ENCODE data around the gene TAF7L.
"Not testable (repeated sequence)": the region's sequence is repeated elsewhere in the genome, so short reads cannot be mapped to it uniquely, and the experiment has no call there.

Gene TAF7L

DNA sequence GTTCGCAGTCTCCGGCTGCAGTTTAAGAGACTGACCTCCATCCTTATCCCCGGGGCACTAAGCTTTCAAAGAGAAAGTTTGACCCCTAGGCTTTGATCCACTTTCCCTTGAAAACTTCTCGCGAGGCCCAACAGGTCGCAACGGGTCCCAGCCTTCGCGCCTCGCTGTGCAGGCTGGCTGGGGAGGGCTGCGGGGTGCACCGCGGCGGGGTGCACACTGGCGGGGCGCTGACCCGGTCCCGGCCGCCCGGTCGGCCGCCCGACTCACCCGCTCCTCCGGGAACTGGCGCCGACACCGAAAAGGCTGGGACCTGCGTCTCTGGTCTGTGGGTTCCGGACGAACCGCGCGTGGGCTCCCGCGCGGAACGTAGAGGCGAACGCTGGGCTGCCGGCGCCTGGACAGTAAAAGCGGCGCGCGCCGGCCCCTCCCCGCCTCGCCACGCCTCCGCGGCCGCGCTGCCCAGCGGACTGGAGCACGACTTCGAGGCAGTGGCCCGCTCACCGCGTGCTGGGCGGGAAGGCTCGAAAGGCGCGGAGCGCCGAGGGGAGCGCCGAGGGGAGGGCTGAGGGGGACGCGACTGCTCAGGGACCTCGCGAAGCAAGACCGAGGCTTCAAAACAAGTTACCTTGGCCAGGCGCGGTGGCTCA lies at the start of gene TAF7L:
Gene TAF7L (minus strand): TSS at position 378 of the 647 bp plus-strand sequence. CDS start 3,791 bp downstream, outside the sequence.
- in situ Hi-C loops (cut with MboI; ENCODE audit: low sequenced_read_pairs), result no loop called here

- in situ Hi-C loops (cut with MboI; ENCODE audit: low sequenced_read_pairs), result no loop called here
These were observed 46.7 kb upstream of the TAF7L start for GRCh38 chrX:101337776-101338271.

- in situ Hi-C loops (cut with MboI; ENCODE audit: low sequenced_read_pairs), result not testable (repeated sequence)
These were observed 43.2 kb upstream of the TAF7L start for GRCh38 chrX:101334310-101334709.

GRCh38 chrX:101326600-101326999 lies 35.5 kb upstream of the TAF7L start:
- in situ Hi-C loops (cut with MboI; ENCODE audit: low sequenced_read_pairs), result not testable (repeated sequence)

- in situ Hi-C loops (cut with MboI; ENCODE audit: low sequenced_read_pairs), result no loop called here
These were observed 12.7 kb upstream of the TAF7L start for GRCh38 chrX:101303790-101304189.

DNA sequence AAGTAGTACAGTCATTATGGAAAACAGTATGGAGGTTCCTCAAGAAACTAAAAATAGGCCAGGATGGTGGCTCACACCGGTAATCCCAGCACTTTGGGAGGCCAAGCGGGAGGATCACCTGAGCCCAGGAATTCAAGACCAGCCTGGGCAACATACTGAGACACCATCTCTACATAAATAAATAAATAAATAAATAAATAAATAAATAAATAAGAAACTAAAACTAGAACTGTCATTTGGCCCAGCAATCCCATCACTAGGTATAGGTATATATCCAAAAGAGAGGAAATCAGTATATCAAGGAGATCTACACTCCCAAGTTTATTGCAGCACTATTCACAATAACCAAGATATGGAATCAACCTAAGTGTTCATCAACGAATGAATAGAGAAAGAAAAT lies 4.5 kb upstream of the TAF7L start:
- in situ Hi-C loops (cut with MboI; ENCODE audit: low sequenced_read_pairs), result not testable (repeated sequence)

DNA sequence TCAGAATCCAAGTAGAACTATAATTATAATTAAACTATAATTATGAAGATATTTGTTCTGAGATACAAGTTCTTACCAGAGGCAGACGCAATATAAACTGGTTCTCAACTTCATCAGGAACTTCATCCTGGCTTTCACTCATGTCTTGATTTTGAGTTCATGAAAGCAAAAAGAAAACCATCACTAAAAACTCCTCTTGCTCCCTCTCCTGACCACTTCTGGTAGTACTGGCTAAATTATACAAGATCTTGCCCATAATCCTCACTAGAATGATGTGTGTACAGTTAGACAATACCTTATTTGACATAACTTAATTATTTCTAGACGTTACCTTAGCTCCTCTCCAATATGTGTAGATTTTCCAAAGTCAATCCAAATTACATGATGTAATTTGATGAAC lies 3.7 kb downstream of the TAF7L start:
- in situ Hi-C loops (cut with MboI; ENCODE audit: low sequenced_read_pairs), result no loop called here

GRCh38 chrX:101276238-101276637 lies 14.9 kb downstream of the TAF7L start:
- in situ Hi-C loops (cut with MboI; ENCODE audit: low sequenced_read_pairs), result no loop called here

DNA sequence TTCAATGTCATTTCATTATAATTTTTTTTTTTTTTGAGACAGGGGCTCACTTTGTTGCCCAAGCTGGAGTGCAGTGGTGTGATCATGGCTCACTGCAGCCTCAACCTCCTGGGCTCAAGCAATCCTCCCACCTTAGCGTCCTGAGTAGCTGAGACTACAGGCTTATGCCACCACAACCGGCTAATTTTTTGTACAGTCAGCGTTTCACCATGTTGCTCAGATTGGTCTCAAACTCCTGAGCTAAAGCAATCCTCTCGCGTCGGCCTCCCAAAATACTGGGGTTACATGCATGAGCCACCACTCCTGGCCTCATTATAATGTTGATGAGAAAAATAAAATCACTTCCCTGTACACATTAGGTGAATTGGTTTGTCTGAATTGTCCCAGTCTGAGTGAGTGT lies 16.9 kb downstream of the TAF7L start:
- in situ Hi-C loops (cut with MboI; ENCODE audit: low sequenced_read_pairs), result no loop called here

DNA sequence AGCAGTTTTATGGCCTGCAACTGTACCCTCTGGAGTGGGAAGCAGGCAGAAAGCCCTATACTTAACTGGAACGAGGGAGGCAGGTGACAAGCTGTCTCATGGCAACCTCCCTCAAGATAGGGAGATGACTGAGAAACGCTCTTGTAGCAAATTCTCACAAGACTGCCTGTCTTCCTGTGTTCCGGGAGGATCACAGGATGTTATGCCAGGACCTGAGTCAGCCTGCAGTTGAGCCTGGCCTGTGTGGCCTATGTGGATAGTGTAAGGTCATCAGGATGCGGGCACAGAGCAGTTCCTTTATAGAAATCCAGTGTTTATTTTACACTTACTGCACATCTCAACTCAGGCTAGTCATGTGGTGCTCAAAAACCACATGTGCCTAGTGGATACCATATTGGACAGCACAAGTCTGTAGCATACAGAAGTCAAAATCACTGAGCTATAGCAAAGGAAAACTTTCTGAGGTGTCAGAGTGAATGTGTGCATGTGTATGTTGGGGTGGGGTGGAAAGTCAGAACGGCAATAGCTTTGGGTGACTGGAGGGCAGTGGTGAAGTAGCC lies 25.2 kb downstream of the TAF7L start:
- in situ Hi-C loops (cut with MboI; ENCODE audit: low sequenced_read_pairs), result no loop called here

- in situ Hi-C loops (cut with MboI; ENCODE audit: low sequenced_read_pairs), result no loop called here
These were observed 27.4 kb downstream of the TAF7L start for GRCh38 chrX:101263766-101264165.

DNA sequence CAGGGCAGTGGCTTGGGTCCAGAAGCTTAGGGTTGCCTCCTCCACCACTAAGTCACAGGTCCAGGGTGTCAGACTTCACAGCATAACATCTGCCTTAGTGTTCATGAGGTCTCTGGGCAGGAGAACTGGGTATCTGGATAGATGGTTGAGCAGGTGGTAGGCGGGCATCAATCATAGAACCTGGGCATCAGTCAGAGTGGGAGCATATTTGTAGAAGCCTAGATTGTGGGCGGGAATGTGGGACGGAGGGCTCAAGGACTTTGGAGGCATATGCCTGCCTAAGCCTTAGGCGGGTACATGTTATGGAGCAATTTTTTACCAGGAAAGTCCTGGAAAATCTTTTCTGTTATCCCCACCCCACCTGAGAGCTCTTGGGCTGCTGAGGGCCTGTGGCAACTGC lies 28.5 kb downstream of the TAF7L start:
- in situ Hi-C loops (cut with MboI; ENCODE audit: low sequenced_read_pairs), result no loop called here

- in situ Hi-C loops (cut with MboI; ENCODE audit: low sequenced_read_pairs), result no loop called here
These were observed 30.7 kb downstream of the TAF7L start for GRCh38 chrX:101260435-101260834.

- in situ Hi-C loops (cut with MboI; ENCODE audit: low sequenced_read_pairs), result no loop called here
These were observed 32.9 kb downstream of the TAF7L start for GRCh38 chrX:101258259-101258581.

DNA sequence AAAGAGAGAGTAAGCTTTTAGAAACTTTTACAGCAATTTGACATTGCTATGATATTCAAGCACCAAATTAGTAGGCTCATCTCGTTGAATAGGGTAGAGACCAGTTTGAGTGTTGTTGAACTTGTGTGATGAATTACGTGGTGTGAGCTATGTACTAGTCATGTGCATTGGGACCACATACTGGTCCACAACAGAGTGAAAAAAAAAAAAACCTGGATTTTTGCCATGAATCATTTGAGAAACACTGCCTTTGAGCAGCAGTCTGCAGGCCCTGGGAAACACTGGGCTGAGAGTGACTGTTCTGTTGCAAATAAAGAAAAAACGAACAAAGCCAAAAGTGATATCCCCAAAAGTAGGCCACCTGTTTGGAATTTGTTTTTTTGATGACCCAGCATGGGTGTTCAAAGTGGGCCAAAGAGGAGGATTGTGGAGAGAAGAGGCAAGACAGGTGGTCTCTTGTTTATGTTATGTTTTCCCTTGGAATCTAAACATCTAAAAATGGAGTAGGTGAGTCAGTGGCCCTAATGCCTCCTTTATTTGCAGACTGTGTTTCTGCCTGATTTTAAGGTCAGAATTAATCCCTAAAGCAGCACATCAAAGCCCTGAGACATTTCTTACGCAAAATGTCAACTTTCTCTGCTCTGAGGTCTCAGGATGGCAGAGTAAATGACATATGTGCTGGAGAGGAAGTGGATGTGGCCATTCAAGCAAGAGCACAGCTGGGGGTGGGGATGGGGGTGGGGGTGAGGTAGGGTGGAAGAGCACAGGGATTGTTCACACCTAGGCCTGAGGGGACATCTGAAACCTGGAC lies 33.5 kb downstream of the TAF7L start:
- in situ Hi-C loops (cut with MboI; ENCODE audit: low sequenced_read_pairs), result no loop called here

- in situ Hi-C loops (cut with MboI; ENCODE audit: low sequenced_read_pairs), result no loop called here
These were observed 38.5 kb downstream of the TAF7L start for GRCh38 chrX:101252634-101253033.

GRCh38 chrX:101241531-101241930 lies 49.6 kb downstream of the TAF7L start:
- in situ Hi-C loops (cut with MboI; ENCODE audit: low sequenced_read_pairs), result no loop called here

GRCh38 chrX:101237041-101237440 lies 54.1 kb downstream of the TAF7L start:
- in situ Hi-C loops (cut with MboI; ENCODE audit: low sequenced_read_pairs), result no loop called here

DNA sequence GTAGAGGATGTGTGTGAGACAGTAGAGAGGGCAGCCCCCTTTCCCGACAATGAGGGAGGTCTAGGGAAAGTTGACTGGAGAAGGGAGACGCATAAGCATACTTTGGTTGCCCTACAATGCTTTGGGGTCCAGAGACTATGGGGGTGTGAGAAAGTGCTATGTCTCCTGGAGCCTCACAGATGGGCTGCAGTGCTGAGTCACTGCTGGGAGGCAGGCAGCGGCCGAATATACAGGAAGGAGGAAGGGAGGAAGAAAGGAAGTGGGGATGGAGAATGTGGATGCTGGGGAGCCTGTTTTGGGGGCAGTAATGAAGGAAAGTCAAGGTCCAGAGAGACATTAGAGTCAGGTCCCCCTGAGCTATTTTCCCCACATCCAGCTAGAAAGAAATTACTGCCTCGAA lies 58.8 kb downstream of the TAF7L start:
- in situ Hi-C loops (cut with MboI; ENCODE audit: low sequenced_read_pairs), result no loop called here

DNA sequence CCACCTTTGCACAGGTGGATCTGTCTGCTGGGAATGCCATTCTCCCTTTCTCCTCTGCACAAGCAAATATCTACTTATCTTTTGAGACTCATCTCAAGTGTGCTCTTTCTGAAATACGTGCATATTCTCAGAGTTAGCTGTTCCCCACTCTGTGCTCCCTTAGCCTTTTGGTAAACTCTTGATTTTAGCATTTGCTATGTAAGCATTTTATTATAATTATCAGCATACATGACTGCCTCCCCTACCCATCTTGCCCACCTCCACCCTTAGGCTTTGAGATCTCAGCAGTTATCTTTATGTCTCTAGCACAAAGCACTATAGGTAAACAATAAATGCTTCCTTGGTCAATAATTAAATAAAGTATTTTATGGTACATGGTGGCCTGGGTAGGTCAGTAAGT lies 60.1 kb downstream of the TAF7L start:
- in situ Hi-C loops (cut with MboI; ENCODE audit: low sequenced_read_pairs), result no loop called here

- in situ Hi-C loops (cut with MboI; ENCODE audit: low sequenced_read_pairs), result no loop called here
These were observed 60.5 kb downstream of the TAF7L start for GRCh38 chrX:101230636-101231035.

DNA sequence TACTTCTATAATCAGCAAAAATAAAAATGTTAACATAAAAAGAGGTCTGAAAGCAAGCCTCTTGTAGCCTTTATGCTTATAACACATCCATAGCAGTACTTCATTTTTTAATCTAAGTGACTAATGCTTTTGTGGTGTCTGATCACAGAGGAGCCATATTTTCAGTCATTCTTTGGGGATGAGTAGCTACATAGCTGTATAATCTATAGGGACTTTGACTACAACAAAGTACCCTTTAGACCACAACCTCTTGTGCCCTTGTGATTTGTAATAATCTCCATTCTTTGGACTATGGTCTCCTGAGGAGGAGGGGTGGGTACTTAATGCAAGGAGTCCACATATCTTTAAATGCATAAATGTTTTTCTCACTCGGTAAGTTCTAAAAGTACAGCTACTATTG lies 62.0 kb downstream of the TAF7L start:
- in situ Hi-C loops (cut with MboI; ENCODE audit: low sequenced_read_pairs), result no loop called here
